B cell (primary cell): ENCODE data around the gene BMPR1A. TPM values are rescaled to one million over a fixed set of nuclear protein-coding genes. Genes with fewer than 3 reads are reported as not detected.

ENCODE experiments used
- ATAC-seq: fragments of 200-7000 bp; cut with Tn5 transposase; one replicate; pipeline ENCODE4 v1.10.0; 2021; ENCODE audit warnings: low read depth, mild to moderate bottlenecking, moderate number of reproducible peaks, moderate library complexity
- CTCF ChIA-PET: fragments of 350-600 bp; sonication (Branson Sonifier 250); formaldehyde crosslinking; loops from one replicate; lab custom pipeline; 2021; ENCODE audit warnings: antibody characterized with exemption, inconsistent platforms; lab: Charles Lee
- POLR2A ChIA-PET: fragments of 350-600 bp; sonication (Branson Sonifier 250); formaldehyde crosslinking; loops from one replicate; lab custom pipeline; 2021; ENCODE audit warnings: antibody characterized with exemption; lab: Charles Lee
- DNase-seq: peaks from one replicate; pipeline ENCODE4 v3.0.0; 2013
- H2AFZ ChIP-seq: 2 replicates; pipeline ENCODE4 v1.6.1; 2012; ENCODE audit warnings: mild to moderate bottlenecking, low read depth, low read length; ENCODE audit not compliant: insufficient read depth, poor library complexity, severe bottlenecking
- H3K27ac ChIP-seq, 2 donors: 1 replicate in 1 of 2; 2 replicates in 1 of 2; pipeline ENCODE4 v1.5.1; 2012 to 2013; ENCODE audit warnings: low read length in 2 of 2, mild to moderate bottlenecking in 2 of 2, moderate library complexity in 1 of 2
- H3K27me3 ChIP-seq, 4 experiments: fragments of 200-600 bp in 1 of 4; sonication (generic) in 1 of 4; replicated peaks in 1 of 4; 1 replicate in 2 of 4; 2 replicates in 2 of 4; pipeline versions ENCODE4 v1.6.1 to v1.7.0; 2013 to 2016; ENCODE audit warnings: low read length in 3 of 4, mild to moderate bottlenecking in 2 of 4, mixed read lengths in 1 of 4, moderate library complexity in 1 of 4; ENCODE audit not compliant: insufficient read depth in 4 of 4, control insufficient read depth in 3 of 4; ENCODE audit errors: control extremely low read depth in 1 of 4
- H3K36me3 ChIP-seq, 2 experiments: replicated peaks in 1 of 2; 1 replicate in 1 of 2; 2 replicates in 1 of 2; pipeline versions ENCODE4 v1.6.1 to v1.7.1; 2013; ENCODE audit warnings: low read length in 1 of 2; ENCODE audit not compliant: insufficient read depth in 2 of 2, control insufficient read depth in 1 of 2; ENCODE audit errors: control extremely low read depth in 1 of 2, extremely low read depth in 1 of 2
- H3K4me1 ChIP-seq, 2 donors: fragments of 200-600 bp in 1 of 2; sonication (generic) in 1 of 2; 1 replicate in 1 of 2; 2 replicates in 1 of 2; pipeline versions ENCODE4 v1.5.1 to v1.6.1; 2013 to 2017; ENCODE audit warnings: low read length in 2 of 2; ENCODE audit not compliant: control insufficient read depth in 2 of 2, insufficient read depth in 2 of 2
- H3K4me2 ChIP-seq: replicated peaks from 2 replicates; pipeline ENCODE3; 2012; ENCODE audit warnings: mild to moderate bottlenecking, low read depth, low read length; ENCODE audit not compliant: poor library complexity, severe bottlenecking
- H3K4me3 ChIP-seq, 5 experiments: fragments of 200-600 bp in 1 of 5; sonication (generic) in 1 of 5; 1 replicate in 3 of 5; 2 replicates in 2 of 5; pipeline versions ENCODE4 v1.5.1 to v1.7.0; 2011 to 2016; ENCODE audit warnings: low read length in 4 of 5, mild to moderate bottlenecking in 4 of 5, low read depth in 2 of 5, control low read depth in 1 of 5, moderate library complexity in 1 of 5; ENCODE audit not compliant: insufficient read depth in 1 of 5; ENCODE audit errors: control extremely low read depth in 1 of 5, extremely low read depth in 1 of 5
- H3K79me2 ChIP-seq: fragments of 200-600 bp; sonication (generic); one replicate; pipeline ENCODE4 v1.6.0; 2016; ENCODE audit warnings: low read length; ENCODE audit not compliant: control insufficient read depth, insufficient read depth
- H3K9ac ChIP-seq: fragments of 200-600 bp; sonication (generic); 2 replicates; pipeline ENCODE4 v1.6.1; 2017; ENCODE audit warnings: mild to moderate bottlenecking, low read length, moderate library complexity
- H3K9me3 ChIP-seq, 3 donors: one replicate each; pipeline versions ENCODE4 v1.6.1 to v1.7.1; 2013; ENCODE audit warnings: low read length in 2 of 3; ENCODE audit not compliant: control insufficient read depth in 2 of 3, insufficient read depth in 1 of 3; ENCODE audit errors: control extremely low read depth in 1 of 3
- H4K20me1 ChIP-seq: 2 replicates; pipeline ENCODE4 v1.6.0; 2012; ENCODE audit warnings: mild to moderate bottlenecking, low read length; ENCODE audit not compliant: insufficient read depth, control insufficient read depth, poor library complexity, severe bottlenecking
- H3K27ac Mint-ChIP-seq: one replicate; pipeline ENCODE4 v1.8.0; 2021; ENCODE audit warnings: mixed read lengths
- H3K27me3 Mint-ChIP-seq: one replicate; pipeline ENCODE4 v1.8.0; 2021; ENCODE audit warnings: mixed read lengths
- H3K4me1 Mint-ChIP-seq: one replicate; pipeline ENCODE4 v1.8.0; 2021; ENCODE audit warnings: mixed read lengths
- H3K4me3 Mint-ChIP-seq: one replicate; pipeline ENCODE4 v1.8.0; 2021; ENCODE audit warnings: mixed read lengths
- H3K9me3 Mint-ChIP-seq: one replicate; pipeline ENCODE4 v1.8.0; 2022; ENCODE audit warnings: mixed read lengths; ENCODE audit not compliant: insufficient read depth
- CTCF ChIP-seq: fragments of 200-600 bp; IDR thresholded peaks from one replicate; pipeline ENCODE4 v1.8.0; 2022; ENCODE audit warnings: antibody characterized with exemption, mild to moderate bottlenecking
- EZH2 ChIP-seq: IDR thresholded peaks from 2 replicates; pipeline ENCODE4 v1.6.1; 2012; ENCODE audit warnings: borderline replicate concordance, low read depth, mild to moderate bottlenecking, moderate library complexity, low read length; ENCODE audit not compliant: insufficient read depth, poor library complexity, severe bottlenecking
- WGBS: methylation state at CpG from one replicate; pipeline ENCODE4 v1.1.5; 2013; ENCODE audit warnings: missing lambda C conversion rate; ENCODE audit not compliant: insufficient coverage; 5-methylcytosine and 5-hydroxymethylcytosine counted together
- intact Hi-C: fragments of 100-400 bp; cut with micrococcal nuclease; formaldehyde crosslinking; loops from one replicate; pipeline ENCODE4 v1.10.0; 2022
- polyA plus RNA-seq: library from polyadenylated mRNA; depleted of rRNA; stranded (reverse); fragments of >200 nt; gene quantifications from 2 replicates; pipeline ENCODE4 v1.2.3, GENCODE V29; 2012
- total RNA-seq, 2 donors: library from RNA; stranded (reverse); fragments of 120-200 nt in 1 of 2; gene quantifications; 1 replicate in 1 of 2; 2 replicates in 1 of 2; pipeline versions ENCODE4 v1.2.3 to v1.2.4, GENCODE V29; 2013 to 2022

Gene BMPR1A
- total and polyA plus RNA-seq, 2 donors (not counting 1 experiment from before 2014, with no cell fraction given) = 1.9 to 15.1 TPM

- no CpG with 5 or more reads among the region's 1 CpG for WGBS
- H3K9me3 Mint-ChIP-seq = no peaks in the 10 kb centered on the region
- ChIA-PET CTCF (interaction anchor here (0.9 kb wide), 1 partner anchor 148 kb away, joined by 4 read pairs; no protein-coding TSS in a partner anchor), POLR2A (no interaction called here)
- H3K4me1 Mint-ChIP-seq = no peaks in the 10 kb centered on the region
- H3K27ac Mint-ChIP-seq = no peak overlapping the region
- H3K27me3 ChIP-seq = no peaks in the 10 kb centered on the region
- no peaks in the 10 kb centered on the region for H4K20me1 ChIP-seq
- no peaks in the 10 kb centered on the region for H3K79me2 ChIP-seq
- H3K4me1 ChIP-seq = no peaks in the 10 kb centered on the region
- intact Hi-C loops = no loop called here
- no peak overlapping the region for H3K9ac ChIP-seq
- TF ChIP-seq CTCF = no peak
- TF ChIP-seq EZH2 = no peak
- no peak overlapping the region for H3K4me2 ChIP-seq
- H3K27me3 Mint-ChIP-seq = no peaks in the 10 kb centered on the region
- ATAC-seq = no peak
- H3K27ac ChIP-seq = no peak overlapping the region
- no peak overlapping the region for H3K4me3 Mint-ChIP-seq
- no peak for DNase-seq
- H3K4me3 ChIP-seq = no peak overlapping the region
- no peak overlapping the region for H2AFZ ChIP-seq
- H3K36me3 ChIP-seq = no peaks in the 10 kb centered on the region
- peaks cover 0 to 1% (median 0%) of the 10 kb centered on the region in 3 donors for H3K9me3 ChIP-seq
These were observed 79.6 kb downstream of the BMPR1A start for GRCh38 chr10:86836044-86836443.

GRCh38 chr10:86837663-86838062 lies 81.2 kb downstream of the BMPR1A start:
- ChIA-PET POLR2A (no interaction called here), CTCF (no interaction called here)
- H3K4me2 ChIP-seq = no peak overlapping the region
- H3K4me1 Mint-ChIP-seq = no peaks in the 10 kb centered on the region
- no peaks in the 10 kb centered on the region for H4K20me1 ChIP-seq
- H3K9ac ChIP-seq = no peak overlapping the region
- no peak overlapping the region for H3K4me3 Mint-ChIP-seq
- intact Hi-C loops = no loop called here
- WGBS = 95% methylated on average over 6 of the region's 7 CpGs
- H3K27me3 Mint-ChIP-seq = no peaks in the 10 kb centered on the region
- ATAC-seq = no peak
- TF ChIP-seq EZH2 (no peak), CTCF (no peak)
- H3K27ac ChIP-seq = no peak overlapping the region
- no peaks in the 10 kb centered on the region for H3K27me3 ChIP-seq
- no peak overlapping the region for H3K4me3 ChIP-seq
- no peak for DNase-seq
- no peaks in the 10 kb centered on the region for H3K4me1 ChIP-seq
- no peak overlapping the region for H3K27ac Mint-ChIP-seq
- no peak overlapping the region for H2AFZ ChIP-seq
- no peaks in the 10 kb centered on the region for H3K79me2 ChIP-seq
- peaks cover 0 to 1% (median 0%) of the 10 kb centered on the region in 3 donors for H3K9me3 ChIP-seq
- no peaks in the 10 kb centered on the region for H3K36me3 ChIP-seq
- no peaks in the 10 kb centered on the region for H3K9me3 Mint-ChIP-seq
